Brain microvascular endothelial cell (primary cell): ENCODE results near the gene TRABD2A.
A peak's percentile ranks its signal among the peaks of the same experiment; 100 is the strongest.

ENCODE experiments used
- DNase-seq: peaks from one replicate; pipeline ENCODE4 v3.0.0-alpha.2; 2020
- H3K27ac ChIP-seq: fragments of 250-450 bp; sonication (Bioruptor Pico); 2 replicates; pipeline ENCODE4 v1.5.1; 2020; ENCODE audit warnings: mild to moderate bottlenecking, moderate library complexity
- H3K27me3 ChIP-seq: fragments of 250-450 bp; sonication (Bioruptor Pico); replicated peaks from 2 replicates; pipeline ENCODE4 v1.5.1; 2020; ENCODE audit warnings: mild to moderate bottlenecking
- H3K36me3 ChIP-seq: fragments of 250-450 bp; sonication (Bioruptor Pico); replicated peaks from 2 replicates; pipeline ENCODE4 v1.5.1; 2020; ENCODE audit warnings: mild to moderate bottlenecking
- H3K4me3 ChIP-seq: 2 replicates; pipeline ENCODE4 v1.5.1; 2011; ENCODE audit warnings: low read depth, mild to moderate bottlenecking, control low read depth, low read length, moderate library complexity
- in situ Hi-C: cut with HindIII; loops from 2 replicates; pipeline ENCODE4 v1.10.0; 2017; ENCODE audit warnings: low sequenced_read_pairs, low pct_ligation_motif_present
- TF ChIP-seq, protein P1 (sequence below): IDR thresholded peaks from 2 replicates; pipeline ENCODE4 v1.5.1; 2011; ENCODE audit warnings: low read depth, mild to moderate bottlenecking, moderate library complexity, low read length, control low read depth, inconsistent platforms; ENCODE audit errors: missing control alignments

The TRABD2A gene

GRCh38 chr2:84904717-84905174 is 23.9 kb upstream of the TRABD2A start:
- no peaks in the 10 kb centered on the region for H3K27me3 ChIP-seq
- TF ChIP-seq, protein P1, sequence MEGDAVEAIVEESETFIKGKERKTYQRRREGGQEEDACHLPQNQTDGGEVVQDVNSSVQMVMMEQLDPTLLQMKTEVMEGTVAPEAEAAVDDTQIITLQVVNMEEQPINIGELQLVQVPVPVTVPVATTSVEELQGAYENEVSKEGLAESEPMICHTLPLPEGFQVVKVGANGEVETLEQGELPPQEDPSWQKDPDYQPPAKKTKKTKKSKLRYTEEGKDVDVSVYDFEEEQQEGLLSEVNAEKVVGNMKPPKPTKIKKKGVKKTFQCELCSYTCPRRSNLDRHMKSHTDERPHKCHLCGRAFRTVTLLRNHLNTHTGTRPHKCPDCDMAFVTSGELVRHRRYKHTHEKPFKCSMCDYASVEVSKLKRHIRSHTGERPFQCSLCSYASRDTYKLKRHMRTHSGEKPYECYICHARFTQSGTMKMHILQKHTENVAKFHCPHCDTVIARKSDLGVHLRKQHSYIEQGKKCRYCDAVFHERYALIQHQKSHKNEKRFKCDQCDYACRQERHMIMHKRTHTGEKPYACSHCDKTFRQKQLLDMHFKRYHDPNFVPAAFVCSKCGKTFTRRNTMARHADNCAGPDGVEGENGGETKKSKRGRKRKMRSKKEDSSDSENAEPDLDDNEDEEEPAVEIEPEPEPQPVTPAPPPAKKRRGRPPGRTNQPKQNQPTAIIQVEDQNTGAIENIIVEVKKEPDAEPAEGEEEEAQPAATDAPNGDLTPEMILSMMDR = no peak
- no peak overlapping the region for H3K27ac ChIP-seq
- peak overlapping the region; percentile 79 for H3K4me3 ChIP-seq
- DNase-seq = peak; percentile 65
- peaks cover 13% of the 10 kb centered on the region for H3K36me3 ChIP-seq
- in situ Hi-C loops = no loop called here

DNA sequence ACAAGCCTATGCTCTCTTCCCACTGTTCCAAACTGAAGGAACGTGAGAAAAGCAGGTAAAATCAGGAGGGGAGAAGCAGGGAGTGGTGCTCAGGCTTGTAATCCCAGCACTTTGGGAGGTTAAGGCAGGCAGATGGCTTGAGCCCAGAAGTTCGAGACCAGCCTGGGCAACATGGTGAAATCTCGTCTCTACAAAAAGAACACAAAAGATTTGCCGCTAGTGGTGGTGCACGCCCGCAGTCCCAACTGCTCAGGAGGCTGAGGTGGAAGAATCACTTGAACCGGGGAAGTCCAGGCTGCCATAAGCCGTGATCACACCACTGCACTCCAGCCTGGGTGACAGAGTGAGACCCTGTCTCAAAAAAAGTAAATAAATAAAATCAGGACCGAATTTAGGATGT is 23.3 kb upstream of the TRABD2A start:
- no peak for DNase-seq
- H3K27me3 ChIP-seq = no peaks in the 10 kb centered on the region
- peaks cover 13% of the 10 kb centered on the region for H3K36me3 ChIP-seq
- no peak overlapping the region for H3K4me3 ChIP-seq
- TF ChIP-seq, protein P1 = no peak
- in situ Hi-C loops = no loop called here
- H3K27ac ChIP-seq = no peak overlapping the region

GRCh38 chr2:84902526-84902925 is 21.6 kb upstream of the TRABD2A start:
- no peak overlapping the region for H3K4me3 ChIP-seq
- in situ Hi-C loops = no loop called here
- TF ChIP-seq, protein P1 = no peak
- H3K27me3 ChIP-seq = no peaks in the 10 kb centered on the region
- no peak overlapping the region for H3K27ac ChIP-seq
- H3K36me3 ChIP-seq = peaks cover 13% of the 10 kb centered on the region
- DNase-seq = no peak

DNA sequence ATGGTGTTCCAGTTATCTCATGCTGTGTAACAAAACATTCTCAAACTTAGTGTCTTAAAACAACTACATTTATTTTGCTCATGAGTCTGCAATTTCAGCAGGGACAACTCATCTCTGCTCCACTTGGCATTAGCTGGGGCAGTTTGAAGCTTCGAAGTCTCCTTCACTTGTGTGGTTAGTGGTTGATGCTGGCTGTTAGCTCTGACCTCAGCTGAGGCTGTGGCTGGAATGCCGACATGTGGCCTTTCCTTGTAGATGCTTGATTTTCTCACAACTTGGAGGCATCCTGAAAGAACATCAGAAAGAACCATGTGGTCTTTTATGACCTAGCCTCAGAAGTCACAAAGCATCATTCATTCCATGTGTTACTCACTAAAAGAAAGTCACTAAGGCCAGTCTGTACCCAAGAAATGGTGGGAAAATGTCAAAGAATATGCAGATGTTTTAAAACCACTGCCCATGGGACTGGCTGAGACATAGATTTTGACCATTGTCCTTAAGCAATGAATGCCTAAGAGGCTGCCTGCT is 20.8 kb upstream of the TRABD2A start:
- DNase-seq = peak; percentile 75
- H3K36me3 ChIP-seq = peaks cover 11% of the 10 kb centered on the region
- H3K27me3 ChIP-seq = no peaks in the 10 kb centered on the region
- in situ Hi-C loops = no loop called here
- no peak overlapping the region for H3K27ac ChIP-seq
- no peak overlapping the region for H3K4me3 ChIP-seq
- TF ChIP-seq, protein P1 = no peak

DNA sequence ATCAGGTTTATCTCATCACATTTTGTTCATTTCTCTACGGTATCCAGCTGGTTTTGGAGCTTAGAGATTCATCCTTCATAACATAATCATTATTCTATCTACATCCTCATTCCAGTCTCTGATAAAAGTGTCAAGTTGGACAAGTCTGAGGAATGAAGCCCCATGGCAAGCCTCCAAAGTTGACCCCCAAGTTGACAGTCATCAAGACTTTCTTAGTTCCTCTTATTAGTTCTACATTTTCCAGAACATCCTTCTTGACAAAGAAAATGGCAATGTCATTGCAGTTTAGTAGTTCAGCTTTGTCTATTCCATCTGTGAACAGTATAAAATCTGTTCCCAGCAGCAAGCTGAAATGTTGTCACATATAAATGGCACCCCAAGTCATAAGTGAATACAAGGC is 20.1 kb upstream of the TRABD2A start:
- no peak overlapping the region for H3K27ac ChIP-seq
- peaks cover 4% of the 10 kb centered on the region for H3K36me3 ChIP-seq
- no peaks in the 10 kb centered on the region for H3K27me3 ChIP-seq
- no peak overlapping the region for H3K4me3 ChIP-seq
- TF ChIP-seq, protein P1 = no peak
- DNase-seq = no peak
- in situ Hi-C loops = no loop called here
